ENCODE results near the gene C20orf202.

DNA sequence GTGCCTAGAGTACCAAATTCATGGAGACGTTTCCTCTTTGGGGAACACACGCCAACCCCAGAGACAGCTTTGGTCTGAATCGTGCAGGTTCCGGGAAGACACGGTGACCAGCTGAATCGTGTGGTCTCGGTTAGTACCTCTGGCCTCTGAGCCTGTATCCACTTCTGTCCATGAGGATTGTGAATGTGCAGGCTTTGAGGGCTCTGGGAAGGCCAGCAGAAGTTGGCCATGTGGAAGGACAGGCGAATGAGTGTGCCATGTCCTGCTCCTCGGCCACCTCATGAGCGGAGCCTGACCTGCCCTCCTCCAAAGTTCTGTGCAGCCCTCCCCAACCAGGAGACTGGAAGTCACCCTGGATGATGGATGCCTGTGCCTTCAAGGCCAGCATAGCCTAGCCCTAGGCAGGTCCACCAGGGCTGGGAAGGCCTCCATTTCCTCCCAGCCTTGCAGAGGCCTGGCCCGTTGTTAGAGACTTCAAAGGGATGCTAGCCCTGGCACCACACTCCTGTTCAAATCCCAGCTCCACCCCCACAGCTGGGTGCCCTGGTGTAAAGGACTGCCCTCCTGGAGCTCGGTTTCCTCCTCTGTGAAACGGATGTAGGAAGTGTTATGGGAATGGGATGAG is 16.8 kb upstream of the C20orf202 start:
- TF ChIP-seq POLR2AphosphoS5 (IDR thresholded peaks at IDR 0.05; ENCODE audit: low read depth, low read length) = no peak
- TF ChIP-seq, protein P1, sequence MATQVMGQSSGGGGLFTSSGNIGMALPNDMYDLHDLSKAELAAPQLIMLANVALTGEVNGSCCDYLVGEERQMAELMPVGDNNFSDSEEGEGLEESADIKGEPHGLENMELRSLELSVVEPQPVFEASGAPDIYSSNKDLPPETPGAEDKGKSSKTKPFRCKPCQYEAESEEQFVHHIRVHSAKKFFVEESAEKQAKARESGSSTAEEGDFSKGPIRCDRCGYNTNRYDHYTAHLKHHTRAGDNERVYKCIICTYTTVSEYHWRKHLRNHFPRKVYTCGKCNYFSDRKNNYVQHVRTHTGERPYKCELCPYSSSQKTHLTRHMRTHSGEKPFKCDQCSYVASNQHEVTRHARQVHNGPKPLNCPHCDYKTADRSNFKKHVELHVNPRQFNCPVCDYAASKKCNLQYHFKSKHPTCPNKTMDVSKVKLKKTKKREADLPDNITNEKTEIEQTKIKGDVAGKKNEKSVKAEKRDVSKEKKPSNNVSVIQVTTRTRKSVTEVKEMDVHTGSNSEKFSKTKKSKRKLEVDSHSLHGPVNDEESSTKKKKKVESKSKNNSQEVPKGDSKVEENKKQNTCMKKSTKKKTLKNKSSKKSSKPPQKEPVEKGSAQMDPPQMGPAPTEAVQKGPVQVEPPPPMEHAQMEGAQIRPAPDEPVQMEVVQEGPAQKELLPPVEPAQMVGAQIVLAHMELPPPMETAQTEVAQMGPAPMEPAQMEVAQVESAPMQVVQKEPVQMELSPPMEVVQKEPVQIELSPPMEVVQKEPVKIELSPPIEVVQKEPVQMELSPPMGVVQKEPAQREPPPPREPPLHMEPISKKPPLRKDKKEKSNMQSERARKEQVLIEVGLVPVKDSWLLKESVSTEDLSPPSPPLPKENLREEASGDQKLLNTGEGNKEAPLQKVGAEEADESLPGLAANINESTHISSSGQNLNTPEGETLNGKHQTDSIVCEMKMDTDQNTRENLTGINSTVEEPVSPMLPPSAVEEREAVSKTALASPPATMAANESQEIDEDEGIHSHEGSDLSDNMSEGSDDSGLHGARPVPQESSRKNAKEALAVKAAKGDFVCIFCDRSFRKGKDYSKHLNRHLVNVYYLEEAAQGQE (IDR thresholded peaks at IDR 0.05; ENCODE audit: insufficient read depth in 1 of 2, low read depth in 2 of 2, low read length in 2 of 2) = no peak

All from PFSK-1 (cell line).